HEK293T (cell line): ENCODE measurements around the gene LMNB1.
"Not testable (repeated sequence)": the region's sequence is repeated elsewhere in the genome, so short reads cannot be mapped to it uniquely, and the experiment has no call there.

Experiments
- CTCF ChIA-PET: fragments of 350-600 bp; formaldehyde crosslinking; extraction: SDS; loops from one replicate; lab custom pipeline; 2021; ENCODE audit warnings: antibody characterized with exemption, inconsistent platforms; lab: Yijun Ruan, JAX
- POLR2A ChIA-PET: fragments of 350-600 bp; formaldehyde crosslinking; extraction: SDS; loops from one replicate; lab custom pipeline; 2020; ENCODE audit warnings: antibody characterized with exemption, inconsistent platforms; lab: Yijun Ruan, JAX
- DNase-seq: peaks from one replicate; pipeline ENCODE4 v3.0.0; 2012; ENCODE audit warnings: mixed read lengths; ENCODE audit errors: extremely low spot score
- ARNT ChIP-seq: fragments of 450-650 bp; IDR thresholded peaks from 2 replicates; pipeline ENCODE4 v1.6.1; 2017; ENCODE audit warnings: mild to moderate bottlenecking
- BHLHE40 ChIP-seq: fragments of 450-650 bp; IDR thresholded peaks from 2 replicates; pipeline ENCODE4 v1.6.1; 2016; ENCODE audit warnings: mild to moderate bottlenecking, moderate library complexity, borderline replicate concordance
- CTBP1 ChIP-seq: fragments of 450-650 bp; IDR thresholded peaks from 2 replicates; pipeline ENCODE4 v1.6.1; 2016; ENCODE audit warnings: borderline replicate concordance
- ELF4 ChIP-seq: fragments of 450-650 bp; IDR thresholded peaks from 2 replicates; pipeline ENCODE4 v1.6.1; 2017; ENCODE audit warnings: antibody characterized with exemption
- FOXA1 ChIP-seq: fragments of 450-650 bp; IDR thresholded peaks from 2 replicates; pipeline ENCODE4 v1.6.1; 2016; ENCODE audit warnings: mild to moderate bottlenecking
- FOXK2 ChIP-seq: fragments of 450-650 bp; IDR thresholded peaks from 2 replicates; pipeline ENCODE4 v1.6.1; 2016; ENCODE audit warnings: mild to moderate bottlenecking
- FOXM1 ChIP-seq: fragments of 450-650 bp; IDR thresholded peaks from 2 replicates; pipeline ENCODE4 v1.6.1; 2017; ENCODE audit warnings: mild to moderate bottlenecking, borderline replicate concordance
- HDGF ChIP-seq: fragments of 450-650 bp; IDR thresholded peaks from 2 replicates; pipeline ENCODE4 v1.6.1; 2017; ENCODE audit warnings: antibody characterized with exemption, borderline replicate concordance
- L3MBTL2 ChIP-seq: fragments of 450-650 bp; conservative IDR thresholded peaks from 2 replicates; pipeline ENCODE4 v1.6.1; 2016; ENCODE audit warnings: mild to moderate bottlenecking
- LEF1 ChIP-seq: fragments of 450-650 bp; IDR thresholded peaks from 2 replicates; pipeline ENCODE4 v1.6.1; 2017; ENCODE audit warnings: mild to moderate bottlenecking, borderline replicate concordance
- NFRKB ChIP-seq: fragments of 450-650 bp; IDR thresholded peaks from 2 replicates; pipeline ENCODE4 v1.6.1; 2016; ENCODE audit warnings: mild to moderate bottlenecking, moderate library complexity
- SP1 ChIP-seq: fragments of 450-650 bp; IDR thresholded peaks from 2 replicates; pipeline ENCODE4 v1.6.1; 2017
- SUZ12 ChIP-seq: fragments of 450-650 bp; IDR thresholded peaks from 2 replicates; pipeline ENCODE4 v1.6.1; 2016; ENCODE audit warnings: mild to moderate bottlenecking
- TARDBP ChIP-seq: fragments of 450-650 bp; IDR thresholded peaks from 2 replicates; pipeline ENCODE4 v1.6.1; 2016
- ZNF384 ChIP-seq: fragments of 450-650 bp; IDR thresholded peaks from 2 replicates; pipeline ENCODE4 v1.6.1; 2016
- TF ChIP-seq, protein P1 (sequence below): fragments of 450-650 bp; IDR thresholded peaks from 2 replicates; pipeline ENCODE4 v1.6.1; 2016

LMNB1 gene

DNA sequence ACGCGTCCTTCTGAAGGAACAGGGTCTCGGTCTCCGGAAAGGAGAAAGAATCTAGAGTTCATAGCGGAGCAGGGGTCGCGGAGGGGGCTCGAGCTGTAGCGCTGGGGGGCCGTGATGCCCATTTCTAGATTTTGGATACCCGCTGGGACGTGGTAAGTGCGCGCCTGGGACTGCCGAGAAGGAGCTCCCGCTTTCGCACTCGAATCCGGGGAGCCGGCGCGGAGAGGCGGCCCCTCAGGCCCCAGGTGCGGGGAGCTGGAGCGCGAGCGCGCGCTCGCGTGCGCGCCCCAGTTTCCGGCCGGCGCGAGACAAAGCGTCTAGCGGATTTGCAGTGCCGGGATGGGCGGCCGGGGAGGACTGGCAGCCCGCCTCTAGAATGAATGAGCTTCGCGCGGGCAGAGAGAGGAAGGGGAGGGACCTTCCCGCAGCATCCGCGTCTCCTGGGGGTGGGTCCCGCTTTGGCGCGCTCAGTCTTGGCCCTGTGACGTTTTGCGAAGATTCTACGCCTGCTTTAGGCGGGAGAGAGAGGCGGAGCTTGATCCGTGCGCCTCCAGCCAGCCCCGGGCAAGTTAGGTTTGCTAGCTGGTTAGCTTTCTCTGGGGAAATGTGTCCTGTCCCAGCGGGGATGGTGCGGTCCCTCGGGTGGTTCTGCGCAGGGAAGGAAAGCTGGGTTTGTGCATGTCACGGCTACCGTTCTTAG is 1.2 kb downstream of the LMNB1 start:
- ChIA-PET CTCF (interaction anchor here (0.5 to 7.6 kb wide), 5 partner anchors 16 to 121 kb away, joined by 3 to 80 read pairs (median 3); no protein-coding TSS in a partner anchor), POLR2A (interaction anchor here (0.7 to 4.0 kb wide), 44 partner anchors 9 to 428 kb away, joined by 3 to 78 read pairs (median 7); partner anchors contain the start of genes ALDH7A1, MARCHF3 and PHAX)
- peak; percentile 77 for DNase-seq
- no peak for TF ChIP-seq ZNF384
- TF ChIP-seq, protein P1, sequence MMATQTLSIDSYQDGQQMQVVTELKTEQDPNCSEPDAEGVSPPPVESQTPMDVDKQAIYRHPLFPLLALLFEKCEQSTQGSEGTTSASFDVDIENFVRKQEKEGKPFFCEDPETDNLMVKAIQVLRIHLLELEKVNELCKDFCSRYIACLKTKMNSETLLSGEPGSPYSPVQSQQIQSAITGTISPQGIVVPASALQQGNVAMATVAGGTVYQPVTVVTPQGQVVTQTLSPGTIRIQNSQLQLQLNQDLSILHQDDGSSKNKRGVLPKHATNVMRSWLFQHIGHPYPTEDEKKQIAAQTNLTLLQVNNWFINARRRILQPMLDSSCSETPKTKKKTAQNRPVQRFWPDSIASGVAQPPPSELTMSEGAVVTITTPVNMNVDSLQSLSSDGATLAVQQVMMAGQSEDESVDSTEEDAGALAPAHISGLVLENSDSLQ, result peak; percentile 84

DNA sequence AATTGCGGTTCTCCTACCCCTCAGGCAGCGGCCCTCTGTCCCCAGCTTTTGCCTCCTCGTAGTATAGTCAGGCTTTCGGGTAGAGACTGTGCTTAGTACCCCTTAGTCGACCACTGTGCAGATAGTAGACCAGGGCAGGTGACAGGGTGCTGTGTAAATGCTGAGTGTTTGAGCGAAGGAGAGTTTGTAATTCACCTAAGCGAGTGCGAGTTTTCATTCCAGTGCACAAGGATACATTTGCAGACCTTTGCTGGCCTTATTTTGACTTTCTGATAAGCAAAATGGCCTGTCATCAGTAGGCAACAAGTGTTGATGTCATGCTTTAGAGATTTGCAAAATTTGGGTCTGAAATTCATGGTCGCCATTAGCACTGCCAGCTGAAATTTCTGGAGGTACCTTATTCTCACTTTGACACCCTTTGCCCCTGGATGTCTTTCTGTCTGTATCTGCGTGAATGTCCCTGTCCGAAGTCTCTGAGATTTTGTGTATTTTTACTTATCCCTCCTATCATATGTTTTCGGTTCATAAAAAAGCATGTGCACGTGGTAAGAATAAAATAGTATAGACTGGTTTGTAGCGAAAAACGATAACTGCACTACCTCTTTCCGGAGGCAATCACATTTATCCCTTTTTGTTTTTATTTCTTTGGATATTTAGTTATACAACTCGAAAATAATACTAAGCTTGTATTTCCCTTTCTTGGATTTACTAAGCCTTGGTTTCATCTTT is 1.9 kb downstream of the LMNB1 start:
- POLR2A ChIA-PET, result interaction anchor here (0.7 to 4.0 kb wide), 40 partner anchors 8 to 429 kb away, joined by 3 to 78 read pairs (median 8); partner anchors contain the start of genes ALDH7A1 and MARCHF3
- CTCF ChIA-PET, result interaction anchor here (0.5 to 7.6 kb wide), 5 partner anchors 16 to 122 kb away, joined by 3 to 80 read pairs (median 3); no protein-coding TSS in a partner anchor
- no peak for DNase-seq
- 0 out of 2 replicates have a peak, but pooled peaks have one; percentile 29 for TF ChIP-seq L3MBTL2
- no peak for TF ChIP-seq FOXK2

DNA sequence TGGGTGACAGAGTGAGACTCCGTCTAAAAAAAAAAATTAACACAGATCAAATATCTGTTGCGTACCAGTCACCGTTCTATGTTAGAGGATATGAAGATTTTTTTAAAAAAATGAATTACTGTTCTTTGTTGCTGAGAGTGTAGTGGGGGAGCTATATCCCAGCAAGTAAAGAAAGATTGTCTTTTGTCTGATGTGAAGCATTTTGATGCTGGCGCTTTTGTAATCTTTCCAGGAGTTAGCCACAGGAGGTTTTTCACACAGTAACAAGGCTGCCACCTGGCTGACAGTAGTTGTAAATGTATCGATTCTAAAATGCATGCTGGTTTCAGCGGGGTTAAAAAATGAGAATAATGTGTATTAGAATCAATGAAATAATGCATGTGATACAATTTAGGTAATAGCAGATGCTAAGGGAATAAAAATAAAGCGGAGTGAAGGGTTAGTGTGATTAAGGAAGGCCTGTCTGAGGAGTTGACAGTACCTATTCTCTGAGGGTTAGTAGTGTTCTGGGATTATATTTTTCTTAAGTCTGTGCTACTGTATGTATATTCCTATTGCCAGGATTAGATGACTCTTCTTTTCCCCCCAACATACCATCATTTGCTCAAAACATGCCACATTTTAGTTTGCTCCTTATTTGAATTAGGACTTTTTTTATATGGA is 3.4 kb downstream of the LMNB1 start:
- DNase-seq, result peak; percentile 48
- TF ChIP-seq LEF1 (no peak), ARNT (no peak), FOXA1 (no peak), TARDBP (no peak), ZNF384 (no peak; the same call in 1 of the 2 replicates), FOXK2 (no peak), HDGF (no peak), SUZ12 (no peak), FOXM1 (no peak), BHLHE40 (no peak), ELF4 (no peak), L3MBTL2 (no peak), CTBP1 (no peak)
- TF ChIP-seq, protein P1, result no peak
- ChIA-PET POLR2A (interaction anchor here (1.0 to 1.3 kb wide), 3 partner anchors 16 to 185 kb away, joined by 3 to 7 read pairs (median 4); partner anchors contain the start of gene ALDH7A1), CTCF (interaction anchor here (0.6 to 7.6 kb wide), 8 partner anchors 11 to 121 kb away, joined by 3 to 80 read pairs (median 4); no protein-coding TSS in a partner anchor)

DNA sequence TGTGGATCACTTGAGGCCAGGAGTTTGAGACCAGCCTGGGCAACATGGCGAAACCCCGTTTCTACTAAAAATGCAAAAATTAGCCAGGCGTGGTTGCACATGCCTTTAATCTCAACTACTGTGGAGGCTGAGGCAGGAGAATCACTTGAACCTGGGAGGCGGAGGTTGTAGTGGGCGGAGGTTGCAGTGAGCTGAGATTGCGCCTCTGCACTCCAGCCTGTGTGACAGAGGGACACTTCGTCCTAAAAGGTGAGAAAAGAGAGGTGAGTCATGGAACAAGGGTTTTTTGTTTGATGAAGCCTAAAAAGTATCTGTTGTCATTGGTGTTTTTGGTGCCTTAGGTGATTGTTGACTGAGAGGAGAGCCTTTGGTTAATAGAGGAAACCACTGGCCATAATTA is 11.5 kb downstream of the LMNB1 start:
- CTCF ChIA-PET, DNase-seq: not testable (repeated sequence)
- POLR2A ChIA-PET, result interaction anchor here (1.5 kb wide), 1 partner anchor 11 kb away, joined by 10 read pairs; the partner anchor contains the start of gene LMNB1

DNA sequence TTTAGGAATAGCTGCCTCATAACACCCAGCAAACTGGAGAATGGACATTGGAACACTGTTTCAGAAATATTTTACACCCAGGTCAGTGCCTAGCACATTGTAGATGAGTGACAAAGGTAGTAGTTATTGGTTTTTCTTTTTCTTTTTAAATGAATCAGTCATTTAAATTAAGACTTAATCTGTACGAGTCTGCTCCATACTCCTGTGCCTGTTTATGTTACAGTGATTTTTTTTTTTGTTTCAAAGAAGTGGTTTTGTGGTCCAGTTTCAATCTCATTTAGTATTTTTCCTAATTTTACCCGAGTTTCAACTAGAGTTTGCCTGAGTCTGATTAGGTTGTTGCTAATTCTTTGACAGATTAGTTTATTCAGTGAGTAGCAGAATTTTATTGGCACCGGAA is 16.2 kb downstream of the LMNB1 start:
- ChIA-PET CTCF (interaction anchor here (2.7 kb wide), 1 partner anchor 13 kb away, joined by 8 read pairs; no protein-coding TSS in a partner anchor), POLR2A (interaction anchor here (2.7 kb wide), 1 partner anchor 15 kb away, joined by 17 read pairs; the partner anchor contains the start of gene LMNB1)
- TF ChIP-seq ZNF384 (no peak), TARDBP (no peak), L3MBTL2 (no peak), FOXA1 (no peak), SUZ12 (no peak), CTBP1 (no peak), ELF4 (no peak), FOXM1 (no peak), BHLHE40 (no peak), SP1 (no peak), LEF1 (no peak), FOXK2 (no peak), ARNT (no peak), NFRKB (no peak), HDGF (no peak)
- TF ChIP-seq, protein P1, result no peak
- DNase-seq, result no peak

DNA sequence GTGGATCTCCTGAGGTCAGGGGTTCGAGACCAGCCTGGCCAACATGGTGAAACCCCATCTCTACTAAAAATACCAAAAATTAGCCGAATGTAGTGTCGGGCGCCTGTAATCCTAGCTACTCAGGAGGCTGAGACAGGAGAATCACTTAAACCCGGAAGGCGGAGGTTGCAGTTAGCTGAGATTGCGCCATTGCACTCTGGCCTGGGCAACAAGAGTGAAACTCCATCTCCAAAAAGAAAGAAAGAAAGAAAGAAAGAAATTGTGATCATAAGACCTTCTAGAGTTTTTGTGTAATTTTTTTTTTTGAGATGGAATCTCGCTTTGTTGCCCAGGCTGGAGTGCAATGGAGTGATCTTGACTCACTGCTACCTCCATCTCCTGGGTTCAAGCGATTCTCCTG is 16.7 kb downstream of the LMNB1 start:
- CTCF ChIA-PET, result interaction anchor here (0.6 to 0.9 kb wide), 2 partner anchors 15 to 135 kb away, joined by 3 to 4 read pairs; no protein-coding TSS in a partner anchor
- DNase-seq, result not testable (repeated sequence)
- POLR2A ChIA-PET, result interaction anchor here (1.5 kb wide), 1 partner anchor 16 kb away, joined by 23 read pairs; the partner anchor contains the start of gene LMNB1
